Kidney tubule cell (primary cell): ENCODE results near the gene NPHP4.
"Not testable (repeated sequence)": the region's sequence is repeated elsewhere in the genome, so short reads cannot be mapped to it uniquely, and the experiment has no call there.

Experiments
- DNase-seq: peaks from one replicate; pipeline ENCODE4 v3.0.0-alpha.2; 2018; ENCODE audit warnings: low spot score

Gene NPHP4

GRCh38 chr1:5855196-5855897, 136.9 kb downstream of the NPHP4 start:
- no peak for DNase-seq

- no peak for DNase-seq
These were observed 137.5 kb downstream of the NPHP4 start for GRCh38 chr1:5854754-5855153.

- DNase-seq, result not testable (repeated sequence)
These were observed 138.4 kb downstream of the NPHP4 start for GRCh38 chr1:5853858-5854257.

GRCh38 chr1:5850503-5850902, 141.7 kb downstream of the NPHP4 start:
- DNase-seq, result no peak

GRCh38 chr1:5849550-5849949, 142.7 kb downstream of the NPHP4 start:
- DNase-seq, result no peak

- DNase-seq, result peak; percentile 17
These were observed 145.1 kb downstream of the NPHP4 start for GRCh38 chr1:5847013-5847659.

GRCh38 chr1:5845376-5845775, 146.8 kb downstream of the NPHP4 start:
- no peak for DNase-seq

GRCh38 chr1:5844442-5844841, 147.8 kb downstream of the NPHP4 start:
- no peak for DNase-seq

- DNase-seq, result no peak
These were observed 148.6 kb downstream of the NPHP4 start for GRCh38 chr1:5843521-5844096.

- no peak for DNase-seq
These were observed 149.5 kb downstream of the NPHP4 start for GRCh38 chr1:5842679-5843078.

- no peak for DNase-seq
These were observed 151.6 kb downstream of the NPHP4 start for GRCh38 chr1:5840551-5841001.

- no peak for DNase-seq
These were observed 152.2 kb downstream of the NPHP4 start for GRCh38 chr1:5839881-5840550.

GRCh38 chr1:5839161-5839880, 152.9 kb downstream of the NPHP4 start:
- no peak for DNase-seq

GRCh38 chr1:5837976-5838653, 154.1 kb downstream of the NPHP4 start:
- no peak for DNase-seq

GRCh38 chr1:5836776-5837440, 155.3 kb downstream of the NPHP4 start:
- DNase-seq, result no peak

GRCh38 chr1:5835179-5835562, 157.1 kb downstream of the NPHP4 start:
- DNase-seq, result no peak

- no peak for DNase-seq
These were observed 157.6 kb downstream of the NPHP4 start for GRCh38 chr1:5834477-5835178.

GRCh38 chr1:5833911-5834310, 158.3 kb downstream of the NPHP4 start:
- DNase-seq, result no peak

GRCh38 chr1:5832916-5833895, 159.0 kb downstream of the NPHP4 start:
- no peak for DNase-seq
